Right lobe of liver (tissue), 6 donors: ENCODE data around the gene SNX12. TPM values are rescaled to one million over a fixed set of nuclear protein-coding genes. Genes with fewer than 3 reads are reported as not detected.
"Not testable (repeated sequence)": the region's sequence is repeated elsewhere in the genome, so short reads cannot be mapped to it uniquely, and the experiment has no call there.

ENCODE experiments used
- ATAC-seq, 4 donors: fragments of 200-7000 bp; cut with Tn5 transposase; one replicate each; pipeline ENCODE4 v1.9.1; 2020; ENCODE audit warnings: mild to moderate bottlenecking in 4 of 4, moderate library complexity in 4 of 4
- DNase-seq, 3 donors: peaks; one replicate each; pipeline ENCODE4 v3.0.0-alpha.2; 2020
- H3K27ac ChIP-seq, 3 donors: fragments of 200-600 bp; one replicate each; pipeline ENCODE4 v1.8.0; 2022
- H3K27me3 ChIP-seq, 2 donors: fragments of 200-600 bp; one replicate each; pipeline ENCODE4 v1.8.0; 2022
- H3K36me3 ChIP-seq, 4 donors: fragments of 200-600 bp; sonication (generic) in 1 of 4; one replicate each; pipeline versions ENCODE4 v1.5.1 to v1.8.0; 2017 to 2022; ENCODE audit warnings: control low read depth in 1 of 4
- H3K4me1 ChIP-seq, 4 donors: fragments of 200-600 bp; sonication (generic) in 1 of 4; one replicate each; pipeline versions ENCODE4 v1.5.1 to v1.8.0; 2017 to 2022; ENCODE audit warnings: control low read depth in 1 of 4
- H3K4me3 ChIP-seq, 3 donors: fragments of 200-600 bp; one replicate each; pipeline ENCODE4 v1.8.0; 2022
- H3K9me3 ChIP-seq, 4 donors: fragments of 200-600 bp; sonication (generic) in 1 of 4; one replicate each; pipeline versions ENCODE4 v1.5.1 to v1.8.0; 2017 to 2022; ENCODE audit warnings: control low read depth in 1 of 4
- CTCF ChIP-seq, 4 donors: fragments of 200-600 bp in 3 of 4; fragments of 450-650 bp in 1 of 4; IDR thresholded peaks; one replicate each; pipeline versions ENCODE4 v1.5.1 to v1.8.0; 2016 to 2022; ENCODE audit warnings: antibody characterized with exemption in 4 of 4, mild to moderate bottlenecking in 2 of 4
- POLR2A ChIP-seq: fragments of 450-650 bp; IDR thresholded peaks from one replicate; pipeline ENCODE4 v1.6.1; 2017; ENCODE audit warnings: antibody characterized with exemption, mild to moderate bottlenecking
- WGBS: methylation state at CpG from one replicate; pipeline ENCODE4 v1.1.6; 2018; ENCODE audit warnings: low coverage, low lambda C conversion rate; ENCODE audit not compliant: insufficient coverage; ENCODE audit errors: missing lambda C conversion rate; 5-methylcytosine and 5-hydroxymethylcytosine counted together
- intact Hi-C, 2 donors: fragments of 100-400 bp; cut with DNase I; formaldehyde crosslinking; loops; one replicate each; pipeline versions ENCODE4 v1.11.2 to v1.14.1; 2022
- total RNA-seq, 6 experiments: library from RNA; depleted of rRNA in 2 of 6; stranded (reverse); fragments of >200 nt in 2 of 6; fragmentation: NEBNext Ultra II Directional in 3 of 6; extraction: Animal tissue kit (Norgen Biotek cat#: 25700) in 3 of 6; gene quantifications; one replicate each; pipeline versions ENCODE4 v1.1.0 to v1.2.4, GENCODE V29; 2016 to 2023
- donor health status: DM: no; HTN: yes; CAD: no.
- donor health status: DM: no; HTN: no; CAD: no.
- donor health status: DM: no; HTN: no; CAD: no.
- donor health status: DM: no; HTN: yes; CAD: no.
- donor health status: DM: no; HTN: yes; CAD: no.

The SNX12 gene
- total RNA-seq, 6 experiments from 2014 or later: 21.2 to 31.1 (median 24.1) TPM

GRCh38 chrX:71057848-71058530, 10.1 kb downstream of the SNX12 start:
- H3K9me3 ChIP-seq: no peaks in the 10 kb centered on the region
- H3K36me3 ChIP-seq: peaks cover 0 to 12% (median 0%) of the 10 kb centered on the region in 4 donors
- H3K4me3 ChIP-seq: no peak overlapping the region
- H3K27ac ChIP-seq: no peak overlapping the region
- intact Hi-C loops: no loop called here
- WGBS: 64% methylated on average over 3 of the region's 3 CpGs
- H3K27me3 ChIP-seq: no peaks in the 10 kb centered on the region
- no peaks in the 10 kb centered on the region for H3K4me1 ChIP-seq
- ATAC-seq (no peak), DNase-seq (no peak)
- TF ChIP-seq POLR2A (no peak), CTCF (IDR thresholded peaks at IDR 0.05) (no peak)

- DNase-seq (no peak), ATAC-seq (no peak)
- Histone ChIP-seq H3K4me1 (no peaks in the 10 kb centered on the region), H3K4me3 (no peak overlapping the region), H3K36me3 (peaks cover 0 to 12% (median 0%) of the 10 kb centered on the region in 4 donors), H3K27ac (no peak overlapping the region), H3K27me3 (no peaks in the 10 kb centered on the region), H3K9me3 (no peaks in the 10 kb centered on the region)
- TF ChIP-seq POLR2A (no peak), CTCF (IDR thresholded peaks at IDR 0.05) (no peak)
- intact Hi-C loops: no loop called here
These were observed 11.3 kb downstream of the SNX12 start for GRCh38 chrX:71056867-71057266.

GRCh38 chrX:71053217-71053621, 14.9 kb downstream of the SNX12 start:
- Histone ChIP-seq H3K4me1 (no peaks in the 10 kb centered on the region), H3K27me3 (no peaks in the 10 kb centered on the region), H3K36me3 (no peaks in the 10 kb centered on the region), H3K9me3 (no peaks in the 10 kb centered on the region), H3K4me3 (no peak overlapping the region), H3K27ac (no peak overlapping the region)
- 70% methylated on average over 5 of the region's 18 CpGs for WGBS
- intact Hi-C loops: no loop called here
- no peak for TF ChIP-seq POLR2A
- no peak for TF ChIP-seq CTCF (IDR thresholded peaks at IDR 0.05)
- peak; percentile 7 to 41 (median 31) for ATAC-seq
- no peak for DNase-seq

- no peaks in the 10 kb centered on the region for H3K27me3 ChIP-seq
- intact Hi-C loops: no loop called here
- no peaks in the 10 kb centered on the region for H3K36me3 ChIP-seq
- H3K9me3 ChIP-seq: no peaks in the 10 kb centered on the region
- peak in 2 of 4 donors; percentile 11 to 16 for ATAC-seq
- no peak overlapping the region for H3K4me3 ChIP-seq
- TF ChIP-seq CTCF (IDR thresholded peaks at IDR 0.05) (no peak), POLR2A (no peak)
- 51% methylated on average over 3 of the region's 7 CpGs for WGBS
- DNase-seq: no peak
- H3K27ac ChIP-seq: no peak overlapping the region
- no peaks in the 10 kb centered on the region for H3K4me1 ChIP-seq
These were observed 15.4 kb downstream of the SNX12 start for GRCh38 chrX:71052721-71053120.

- intact Hi-C loops, H3K9me3 ChIP-seq, H3K27me3 ChIP-seq, DNase-seq, ATAC-seq, H3K4me3 ChIP-seq, H3K36me3 ChIP-seq, H3K27ac ChIP-seq, H3K4me1 ChIP-seq: not testable (repeated sequence)
- WGBS: 88% methylated on average over 8 of the region's 8 CpGs
These were observed 20.2 kb downstream of the SNX12 start for GRCh38 chrX:71047891-71048290.
